Calu3 (cell line): ENCODE measurements around the gene DMKN. TPM values are rescaled to one million over a fixed set of nuclear protein-coding genes. Genes with fewer than 3 reads are reported as not detected.

Experiments
- BruUV-seq: library from RNA; stranded (reverse); fragments of 400-500 nt; replicated peaks from 2 replicates; lab custom pipeline; 2021; lab: Mats Ljungman, UMichigan
- CTCF ChIA-PET: fragments of 300-600 bp; sonication (Branson Sonifier 250); formaldehyde crosslinking; loops from one replicate; lab custom pipeline; 2022; ENCODE audit warnings: antibody characterized with exemption; lab: Charles Lee
- DNase-seq: peaks from one replicate; pipeline ENCODE4 v3.0.0; 2022
- H3K27ac Mint-ChIP-seq: one replicate; pipeline ENCODE4 v1.8.0; 2022; ENCODE audit warnings: mixed read lengths; ENCODE audit not compliant: unreplicated experiment
- H3K27me3 Mint-ChIP-seq: one replicate; pipeline ENCODE4 v1.8.0; 2022; ENCODE audit warnings: mixed read lengths; ENCODE audit not compliant: unreplicated experiment
- H3K36me3 Mint-ChIP-seq: one replicate; pipeline ENCODE4 v1.8.0; 2022; ENCODE audit warnings: mild to moderate bottlenecking, moderate library complexity, mixed read lengths; ENCODE audit not compliant: insufficient read depth, unreplicated experiment
- H3K4me1 Mint-ChIP-seq: one replicate; pipeline ENCODE4 v1.8.0; 2022; ENCODE audit warnings: mild to moderate bottlenecking, low read depth, mixed read lengths; ENCODE audit not compliant: unreplicated experiment
- H3K4me3 Mint-ChIP-seq: one replicate; pipeline ENCODE4 v1.8.0; 2022; ENCODE audit warnings: mild to moderate bottlenecking, low read depth, moderate library complexity, mixed read lengths; ENCODE audit not compliant: unreplicated experiment
- H3K9me3 Mint-ChIP-seq: one replicate; pipeline ENCODE4 v1.8.0; 2022; ENCODE audit warnings: low read depth, mixed read lengths; ENCODE audit not compliant: unreplicated experiment
- CTCF ChIP-seq: fragments of 200-600 bp; IDR thresholded peaks from one replicate; pipeline ENCODE4 v1.8.0; 2022; ENCODE audit warnings: antibody characterized with exemption; ENCODE audit not compliant: unreplicated experiment
- intact Hi-C: fragments of 100-400 bp; cut with micrococcal nuclease; formaldehyde crosslinking; loops from one replicate; pipeline ENCODE4 v1.10.0; 2022; ENCODE audit not compliant: unreplicated experiment
- total RNA-seq: library from RNA; stranded (reverse); gene quantifications from 2 replicates; pipeline ENCODE4 v1.2.3, GENCODE V29; 2022

DMKN gene
- total RNA-seq, 1 experiment from 2014 or later: 224 TPM

DNA sequence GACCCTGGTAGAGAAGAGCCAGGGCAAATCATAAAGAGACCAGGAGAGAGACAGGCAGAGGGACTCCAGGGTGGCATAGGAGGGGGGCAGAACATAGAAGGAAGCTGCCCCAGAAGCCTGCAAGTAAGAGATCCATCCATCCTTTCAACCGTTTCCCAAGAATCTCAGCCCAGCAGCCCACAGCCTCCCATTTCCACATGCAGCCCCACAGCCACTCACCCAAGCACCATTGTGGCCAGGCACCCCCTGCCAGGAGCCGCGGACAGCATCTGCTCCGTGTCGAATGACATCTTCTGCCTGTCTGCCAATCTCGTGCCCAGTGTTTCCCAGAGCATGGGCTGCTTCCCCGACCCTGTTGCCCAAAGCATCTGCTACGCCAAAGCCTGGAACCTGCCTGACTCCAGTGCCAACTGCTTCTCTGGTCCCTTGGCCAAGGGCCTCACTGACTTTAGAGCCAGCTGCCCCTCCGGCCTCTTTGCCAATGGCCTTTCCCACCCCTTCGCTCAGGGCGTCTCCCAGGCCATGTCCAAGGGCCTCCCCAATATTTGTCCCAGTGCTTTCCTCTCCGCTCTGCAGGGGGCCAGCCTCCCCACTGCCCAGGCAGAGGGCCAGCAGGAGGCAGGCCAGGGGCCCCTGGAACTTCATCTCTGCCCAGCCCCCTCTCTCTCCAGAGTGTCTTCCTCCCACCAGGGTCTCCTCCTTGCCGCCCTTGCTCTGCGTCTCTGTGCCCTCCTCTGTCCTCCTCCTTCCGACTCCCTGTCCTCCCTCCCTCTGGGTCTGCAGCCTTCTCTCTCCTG is 420 bp downstream of the DMKN start:
- intact Hi-C loops: loop anchor here (5.0 kb wide), 1 partner anchor 34 kb away; the partner anchor contains the start of gene TMEM147
- H3K36me3 Mint-ChIP-seq: peaks cover 26% of the 10 kb centered on the region
- H3K4me1 Mint-ChIP-seq: peaks cover 20% of the 10 kb centered on the region
- no peaks in the 10 kb centered on the region for H3K9me3 Mint-ChIP-seq
- no peak for DNase-seq
- BruUV-seq: no TSS peak
- H3K27ac Mint-ChIP-seq: no peak overlapping the region
- peaks cover 31% of the 10 kb centered on the region for H3K27me3 Mint-ChIP-seq
- CTCF ChIA-PET: interaction anchor here (0.6 to 0.7 kb wide), 2 partner anchors 21 to 235 kb away, joined by 5 read pairs; no protein-coding TSS in a partner anchor
- no peak overlapping the region for H3K4me3 Mint-ChIP-seq
- no peak for TF ChIP-seq CTCF

GRCh38 chr19:35511337-35511736 is 2.1 kb downstream of the DMKN start:
- H3K27me3 Mint-ChIP-seq: peaks cover 31% of the 10 kb centered on the region
- CTCF ChIA-PET: no interaction called here
- no peaks in the 10 kb centered on the region for H3K9me3 Mint-ChIP-seq
- DNase-seq: no peak
- peaks cover 31% of the 10 kb centered on the region for H3K36me3 Mint-ChIP-seq
- BruUV-seq: no TSS peak
- H3K4me3 Mint-ChIP-seq: no peak overlapping the region
- H3K4me1 Mint-ChIP-seq: peaks cover 20% of the 10 kb centered on the region
- no peak for TF ChIP-seq CTCF
- intact Hi-C loops: loop anchor here (5.0 kb wide), 1 partner anchor 36 kb away; the partner anchor contains the start of gene TMEM147
- H3K27ac Mint-ChIP-seq: no peak overlapping the region

DNA sequence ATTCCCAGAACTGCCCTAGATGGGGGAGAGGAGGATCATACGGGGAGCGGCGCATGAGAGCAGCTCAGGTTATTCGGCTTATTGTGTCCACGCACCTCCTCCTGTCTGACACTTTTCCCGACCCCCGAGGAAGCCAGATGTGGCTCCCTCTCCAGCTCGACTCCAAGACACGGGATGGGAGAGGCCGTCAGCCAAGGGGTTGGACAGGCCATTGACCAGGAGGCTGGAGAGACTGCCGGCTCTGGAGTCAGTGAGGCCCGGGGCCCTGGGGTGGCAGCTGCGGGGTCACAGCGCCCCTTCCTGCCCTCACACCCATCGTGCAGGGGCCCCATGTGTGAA is 2.9 kb downstream of the DMKN start:
- no peak for DNase-seq
- Mint-ChIP-seq H3K9me3 (no peaks in the 10 kb centered on the region), H3K36me3 (peaks cover 38% of the 10 kb centered on the region), H3K4me3 (peak overlapping the region; percentile 93), H3K27ac (peak overlapping the region; percentile 94), H3K4me1 (peaks cover 20% of the 10 kb centered on the region), H3K27me3 (peaks cover 31% of the 10 kb centered on the region)
- BruUV-seq: no TSS peak
- TF ChIP-seq CTCF: no peak
- CTCF ChIA-PET: interaction anchor here (0.5 to 2.3 kb wide), 16 partner anchors 10 to 234 kb away, joined by 3 to 14 read pairs (median 4); partner anchors contain the start of genes COX6B1, HAUS5 and U2AF1L4
- intact Hi-C loops: loop anchor here (5.0 kb wide), 1 partner anchor 37 kb away; the partner anchor contains the start of gene TMEM147

GRCh38 chr19:35509861-35510625 is 3.4 kb downstream of the DMKN start:
- H3K27ac Mint-ChIP-seq: peak overlapping the region; percentile 94
- TF ChIP-seq CTCF: peak; percentile 98
- H3K4me3 Mint-ChIP-seq: peak overlapping the region; percentile 93
- intact Hi-C loops: loop anchor here (5.0 kb wide), 1 partner anchor 37 kb away; the partner anchor contains the start of gene TMEM147
- peaks cover 20% of the 10 kb centered on the region for H3K4me1 Mint-ChIP-seq
- peak; percentile 98 for DNase-seq
- H3K27me3 Mint-ChIP-seq: peaks cover 31% of the 10 kb centered on the region
- CTCF ChIA-PET: interaction anchor here (0.5 to 2.3 kb wide), 20 partner anchors 9 to 488 kb away, joined by 3 to 14 read pairs (median 4); partner anchors contain the start of genes COX6B1, HAUS5 and U2AF1L4
- TSS peak; percentile 77 for BruUV-seq
- peaks cover 44% of the 10 kb centered on the region for H3K36me3 Mint-ChIP-seq
- H3K9me3 Mint-ChIP-seq: no peaks in the 10 kb centered on the region
